SK-N-DZ (cell line): Measurements from ENCODE around the gene EPB41L4A.

ENCODE experiments used
- DNase-seq: peaks from one replicate; pipeline ENCODE4 v3.0.0-alpha.2; 2015; ENCODE audit warnings: low spot score
- small RNA-seq, 2 experiments: library from RNA; depleted of rRNA; stranded (forward); fragments of <200 nt; gene quantifications; one replicate each; pipeline ENCODE3, GENCODE V24; 2014

EPB41L4A gene

GRCh38 chr5:112116371-112116770 is 302.7 kb downstream of the EPB41L4A start:
- DNase-seq: no peak

GRCh38 chr5:112113565-112113964 is 305.5 kb downstream of the EPB41L4A start:
- DNase-seq: no peak

Small RNAs within 50 kb of the gene (small RNA-seq; reads per million reads assigned to genes)
- 0 reads per million in 2 experiments for gene AC010265.1
- 0 reads per million in 2 experiments for gene HMGB3P16
- 5.1 to 26.8 reads per million in 2 experiments for gene SNORA13
